GM10266 (cell line): ENCODE results near the gene MOB1A.

Experiments
- DNase-seq: peaks from one replicate; pipeline ENCODE4 v3.0.0; 2012; ENCODE audit errors: extremely low spot score
- TF ChIP-seq, protein P1 (sequence below): IDR thresholded peaks from 2 replicates; pipeline ENCODE4 v1.5.1; 2012; ENCODE audit warnings: mild to moderate bottlenecking, low read depth; ENCODE audit not compliant: control insufficient read depth, insufficient read depth; ENCODE audit errors: missing control alignments

Gene MOB1A

DNA sequence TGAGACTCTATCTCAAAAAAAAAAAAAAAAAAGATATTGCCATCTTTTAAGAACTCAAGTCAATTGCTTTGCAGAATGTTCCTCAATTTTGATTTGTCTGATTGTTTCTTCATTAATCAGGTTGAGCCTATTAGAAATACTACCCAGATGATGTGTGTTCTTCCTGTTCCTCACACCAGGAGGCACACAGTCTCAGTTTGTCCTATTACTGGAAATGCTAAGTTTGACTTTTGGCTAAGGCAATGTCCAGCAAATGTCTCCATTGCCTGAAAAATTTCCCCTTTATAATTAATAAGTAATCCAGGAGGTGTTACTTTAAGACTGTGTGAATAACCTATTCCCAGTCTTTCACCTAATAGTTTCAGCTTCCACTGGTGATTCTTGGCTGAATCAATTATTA is 59.3 kb downstream of the MOB1A start:
- no peak for DNase-seq
- TF ChIP-seq, protein P1, sequence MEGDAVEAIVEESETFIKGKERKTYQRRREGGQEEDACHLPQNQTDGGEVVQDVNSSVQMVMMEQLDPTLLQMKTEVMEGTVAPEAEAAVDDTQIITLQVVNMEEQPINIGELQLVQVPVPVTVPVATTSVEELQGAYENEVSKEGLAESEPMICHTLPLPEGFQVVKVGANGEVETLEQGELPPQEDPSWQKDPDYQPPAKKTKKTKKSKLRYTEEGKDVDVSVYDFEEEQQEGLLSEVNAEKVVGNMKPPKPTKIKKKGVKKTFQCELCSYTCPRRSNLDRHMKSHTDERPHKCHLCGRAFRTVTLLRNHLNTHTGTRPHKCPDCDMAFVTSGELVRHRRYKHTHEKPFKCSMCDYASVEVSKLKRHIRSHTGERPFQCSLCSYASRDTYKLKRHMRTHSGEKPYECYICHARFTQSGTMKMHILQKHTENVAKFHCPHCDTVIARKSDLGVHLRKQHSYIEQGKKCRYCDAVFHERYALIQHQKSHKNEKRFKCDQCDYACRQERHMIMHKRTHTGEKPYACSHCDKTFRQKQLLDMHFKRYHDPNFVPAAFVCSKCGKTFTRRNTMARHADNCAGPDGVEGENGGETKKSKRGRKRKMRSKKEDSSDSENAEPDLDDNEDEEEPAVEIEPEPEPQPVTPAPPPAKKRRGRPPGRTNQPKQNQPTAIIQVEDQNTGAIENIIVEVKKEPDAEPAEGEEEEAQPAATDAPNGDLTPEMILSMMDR = peak; percentile 19

DNA sequence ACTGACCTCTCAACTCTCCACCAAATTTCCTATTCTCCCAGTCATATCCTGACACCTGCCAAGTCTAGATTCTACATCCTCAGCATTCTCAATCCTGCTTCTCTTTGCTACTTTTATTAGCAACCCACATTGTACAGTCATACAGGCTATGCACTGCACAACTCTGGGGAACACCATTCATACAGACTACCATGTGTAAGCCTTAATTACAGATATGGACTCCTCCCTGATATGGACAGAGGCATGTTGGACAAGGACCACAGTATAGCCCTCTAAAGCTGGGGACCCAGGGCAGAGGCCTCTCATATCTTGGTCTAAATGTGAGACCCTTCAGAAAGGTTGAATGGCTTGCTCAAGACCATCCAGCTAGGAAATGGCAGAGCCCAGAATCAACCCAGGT is 67.3 kb downstream of the MOB1A start:
- no peak for DNase-seq
- TF ChIP-seq, protein P1 = no peak

DNA sequence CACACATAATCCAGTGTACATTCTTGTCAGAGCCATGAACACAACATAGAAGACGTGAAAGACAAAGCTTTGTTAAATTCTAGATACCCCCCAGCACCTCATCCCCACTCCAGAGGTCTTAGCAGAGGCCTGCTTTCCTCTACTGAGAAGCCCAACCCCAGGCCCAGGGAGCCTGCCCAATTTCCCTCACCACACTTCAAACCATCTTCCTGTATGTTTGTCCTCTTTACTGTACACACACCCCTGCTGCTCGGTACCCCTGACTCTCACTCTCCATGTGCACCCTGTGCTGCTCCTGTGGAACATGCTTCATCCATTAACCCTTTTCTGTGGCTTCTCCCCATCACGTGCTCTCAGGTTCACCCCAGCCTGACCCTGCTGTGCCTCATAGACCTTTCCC is 68.1 kb downstream of the MOB1A start:
- TF ChIP-seq, protein P1 = no peak
- no peak for DNase-seq

DNA sequence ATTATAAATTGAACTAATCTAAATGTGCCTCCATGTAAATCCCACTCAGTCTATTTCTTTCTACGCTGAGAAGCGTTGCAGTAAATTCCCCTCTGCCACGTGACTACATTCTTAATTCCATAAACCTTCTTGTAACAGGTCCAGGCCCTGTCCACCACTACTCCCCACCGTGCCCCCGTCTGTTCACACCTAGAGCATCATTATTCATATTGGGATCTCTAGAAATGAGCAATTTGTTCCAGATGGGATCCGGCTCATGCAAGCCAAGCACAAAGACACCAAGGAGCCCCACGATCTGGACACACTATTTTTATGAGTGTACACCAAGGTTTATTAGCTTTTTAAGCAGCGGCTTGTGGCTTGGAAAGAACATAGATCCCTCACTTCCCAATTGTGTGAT is 69.1 kb downstream of the MOB1A start:
- DNase-seq = no peak
- TF ChIP-seq, protein P1 = no peak

DNA sequence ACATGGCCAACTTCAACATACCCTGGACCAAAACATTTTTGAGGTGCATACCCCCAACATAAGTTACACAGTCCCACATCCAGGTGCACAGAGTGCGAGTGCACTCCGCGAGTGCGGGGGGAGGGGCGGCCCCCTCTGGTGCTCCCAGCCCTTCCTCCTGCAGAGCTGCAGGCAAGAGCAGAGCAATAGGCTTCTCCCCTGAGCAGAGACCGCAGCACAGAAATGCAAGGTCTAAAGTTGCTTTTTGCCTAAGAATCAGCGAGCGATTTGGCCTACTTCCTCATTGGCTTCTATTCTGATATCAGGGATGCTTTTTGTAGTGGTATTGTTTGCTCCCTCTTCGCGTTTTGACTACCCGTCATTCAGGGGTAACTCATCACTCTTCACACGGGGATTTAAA is 71.6 kb downstream of the MOB1A start:
- DNase-seq = no peak

DNA sequence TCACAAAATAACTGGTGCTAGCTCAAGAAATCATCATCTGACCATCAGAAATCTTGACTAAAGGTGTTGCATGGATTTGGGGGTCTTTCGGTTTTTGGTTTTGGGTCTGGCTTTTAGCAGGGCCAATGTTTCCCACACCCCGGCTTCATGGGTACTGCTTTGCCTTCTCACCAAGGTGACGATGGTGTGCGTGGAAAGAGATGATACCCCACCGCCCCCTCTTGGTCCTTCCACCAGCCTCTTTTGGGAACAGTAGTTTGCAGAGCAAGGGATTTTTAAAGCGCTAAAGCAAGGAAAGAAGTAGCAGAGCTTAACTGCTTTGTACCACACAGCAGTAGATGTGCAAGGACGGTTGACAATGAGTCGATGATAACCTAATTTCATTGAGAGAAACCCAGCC is 73.3 kb downstream of the MOB1A start:
- TF ChIP-seq, protein P1 = no peak
- no peak for DNase-seq

More for the DNA sequence above, 71.6 kb downstream of the MOB1A start:
- TF ChIP-seq, protein P1 = no peak

DNA sequence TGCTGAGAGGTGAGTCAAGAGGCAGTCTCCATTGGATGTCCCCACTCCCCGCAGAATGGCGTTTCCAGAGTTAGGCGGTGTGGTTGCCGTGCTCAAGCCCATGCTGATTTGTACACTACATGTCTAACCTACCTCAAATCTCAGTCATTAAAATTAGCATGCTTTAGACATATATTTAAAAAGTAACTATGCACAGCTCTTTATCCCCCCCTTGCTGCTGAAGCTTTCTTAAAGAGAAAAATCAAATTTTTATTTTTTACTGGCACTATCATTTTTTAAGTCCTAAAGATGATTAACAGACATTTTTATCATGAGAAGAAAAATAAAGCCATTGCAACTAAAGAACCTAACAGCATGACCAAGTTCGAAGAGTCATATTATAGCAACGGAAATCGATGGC is 73.8 kb downstream of the MOB1A start:
- TF ChIP-seq, protein P1 = no peak

More for the DNA sequence above, 73.8 kb downstream of the MOB1A start:
- DNase-seq = no peak
